Omental fat pad (tissue), 4 donors: ENCODE measurements around the gene PRRT4. TPM values are rescaled to one million over a fixed set of nuclear protein-coding genes. Genes with fewer than 3 reads are reported as not detected.

Experiments
- ATAC-seq: fragments of 150-250 bp; one replicate; pipeline ENCODE4 v1.9.1; 2016; ENCODE audit warnings: mild to moderate bottlenecking, moderate library complexity; ENCODE audit not compliant: low FRiP score
- DNase-seq: peaks from one replicate; pipeline ENCODE4 v3.0.0-alpha.2; 2019; ENCODE audit warnings: low spot score
- CTCF ChIP-seq, 3 donors: fragments of 450-650 bp; IDR thresholded peaks; one replicate each; pipeline ENCODE4 v1.5.1; 2016 to 2017; ENCODE audit warnings: antibody characterized with exemption in 3 of 3, mild to moderate bottlenecking in 3 of 3, moderate library complexity in 2 of 3
- total RNA-seq, 4 donors: library from RNA; depleted of rRNA; stranded (reverse); fragments of >200 nt; gene quantifications; one replicate each; pipeline ENCODE4 v1.1.0, GENCODE V29; 2016

Gene PRRT4
- total RNA-seq, 4 donors from 2014 or later = 3.5 to 21.1 (median 5.8) TPM

DNA sequence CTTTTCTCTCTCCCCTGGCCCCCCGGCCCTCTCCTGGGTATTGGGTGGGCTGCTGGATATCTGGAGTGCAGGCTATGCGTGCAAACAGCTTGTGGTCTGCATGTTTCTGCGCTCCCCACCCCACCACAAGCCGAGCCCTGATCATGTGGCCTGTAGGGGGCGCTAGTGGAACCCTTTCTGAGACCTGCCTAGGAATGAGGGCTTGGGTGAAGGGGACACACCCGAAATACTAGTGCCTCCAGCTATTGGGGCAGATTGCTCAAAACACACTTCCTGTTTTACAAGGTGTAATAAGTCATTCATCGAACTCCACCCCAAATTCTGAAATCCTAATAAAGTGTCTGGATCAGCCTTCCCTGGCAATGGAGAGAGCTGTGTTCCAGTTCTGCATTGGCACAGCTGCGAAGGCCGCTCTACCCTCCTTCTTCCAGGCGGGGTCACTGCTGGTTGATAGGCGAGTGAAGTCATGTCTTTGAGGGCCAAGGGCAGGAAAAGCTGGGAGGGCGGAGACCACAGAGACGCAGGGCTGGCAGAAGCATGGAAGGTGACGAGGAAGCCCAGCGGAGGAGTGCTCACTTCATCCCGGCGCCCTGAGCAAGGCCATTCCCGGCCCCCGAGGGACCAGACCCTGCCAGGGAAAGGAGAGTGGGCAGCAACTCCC, 19.8 kb upstream of the PRRT4 start:
- TF ChIP-seq CTCF (IDR thresholded peaks at IDR 0.05) = no peak
- DNase-seq (no peak), ATAC-seq (no peak)

DNA sequence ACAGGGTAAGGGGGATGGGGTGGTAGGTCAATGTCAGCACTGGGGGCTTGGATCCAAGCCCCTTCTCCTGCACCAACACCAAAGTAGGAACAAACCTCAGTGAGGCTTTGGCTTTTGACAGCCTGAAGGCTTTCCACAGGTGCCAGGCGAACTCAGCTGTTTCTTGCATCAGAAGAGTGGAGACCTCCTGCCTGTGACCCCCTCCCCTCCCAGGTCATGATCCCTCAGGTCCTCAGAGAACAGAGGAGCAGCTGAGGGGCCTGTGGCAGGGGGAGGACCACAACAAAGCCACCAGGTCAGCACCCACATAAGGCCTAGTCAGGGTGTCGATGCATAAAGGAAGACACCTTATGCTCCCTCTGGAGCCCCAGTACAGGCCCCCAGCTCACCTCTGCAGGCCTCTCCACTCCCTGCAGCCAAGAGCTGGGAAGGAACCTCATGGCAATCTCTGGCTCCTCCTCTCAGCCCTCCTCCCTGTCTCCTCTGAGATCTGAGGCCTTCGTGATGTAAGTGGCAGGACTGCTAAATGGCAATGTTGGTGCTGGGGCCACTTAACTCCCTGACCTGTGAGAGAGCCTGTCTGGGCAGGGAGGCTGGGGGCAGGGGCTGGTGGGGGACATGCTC, 19.1 kb upstream of the PRRT4 start:
- no peak for DNase-seq
- TF ChIP-seq CTCF (IDR thresholded peaks at IDR 0.05) = no peak
- ATAC-seq = no peak

GRCh38 chr7:128379900-128380479, 18.5 kb upstream of the PRRT4 start:
- no peak for DNase-seq
- no peak for TF ChIP-seq CTCF (IDR thresholded peaks at IDR 0.05)
- no peak for ATAC-seq

DNA sequence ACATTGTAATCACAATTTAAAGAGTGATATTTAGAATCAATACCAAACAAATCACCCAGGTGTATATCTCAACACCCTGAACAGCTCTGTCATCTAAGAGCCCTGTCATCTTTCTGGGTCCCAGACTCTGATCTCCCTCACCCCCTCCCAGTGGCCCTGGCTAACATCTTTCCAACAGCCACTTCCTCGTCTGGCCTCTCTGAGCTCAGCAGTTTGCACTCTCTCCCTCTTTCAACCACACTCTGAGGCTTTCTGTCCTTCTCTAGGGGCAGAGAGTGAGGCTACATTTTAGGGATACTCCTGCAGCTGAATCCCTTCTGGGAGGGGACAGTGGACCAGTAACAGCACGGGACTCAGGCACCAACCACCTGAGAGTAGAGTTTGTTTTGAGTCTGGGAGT, 17.1 kb upstream of the PRRT4 start:
- TF ChIP-seq CTCF (IDR thresholded peaks at IDR 0.05) = no peak
- ATAC-seq (no peak), DNase-seq (no peak)

- TF ChIP-seq CTCF (IDR thresholded peaks at IDR 0.05) = no peak
- no peak for ATAC-seq
- DNase-seq = no peak
Observed at GRCh38 chr7:128376077-128376476, 14.6 kb upstream of the PRRT4 start.

GRCh38 chr7:128374041-128374440, 12.6 kb upstream of the PRRT4 start:
- no peak for DNase-seq
- no peak for TF ChIP-seq CTCF (IDR thresholded peaks at IDR 0.05)
- ATAC-seq = no peak

DNA sequence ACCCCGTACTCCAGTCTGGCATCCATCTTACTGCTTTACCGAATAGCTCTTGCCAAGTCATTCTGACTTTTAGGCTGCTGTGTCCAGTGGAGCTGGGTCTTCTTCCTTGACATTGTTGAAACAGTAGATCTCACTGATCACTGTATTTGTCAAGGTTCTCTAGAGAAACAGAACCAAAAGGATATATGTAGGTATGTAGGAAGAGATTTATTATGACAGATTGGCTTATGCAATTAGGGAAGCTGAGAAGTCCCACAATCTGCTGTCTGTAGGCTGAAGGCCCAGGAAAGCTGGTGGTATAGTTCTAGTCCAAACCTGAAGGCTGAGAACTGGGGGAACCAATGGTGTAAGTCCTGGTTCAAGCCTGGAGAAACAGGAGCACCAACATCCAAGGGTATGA, 12.1 kb upstream of the PRRT4 start:
- ATAC-seq (no peak), DNase-seq (no peak)
- TF ChIP-seq CTCF (IDR thresholded peaks at IDR 0.05) = no peak
